Urothelium cell line (cell line): ENCODE measurements around the gene MOB2.

Experiments used
- DNase-seq: peaks from one replicate; pipeline ENCODE4 v3.0.0; 2011; ENCODE audit warnings: low spot score, mixed read lengths
- FAIRE-seq: peaks from 2 replicates; lab custom pipeline; 2011; peaks lifted over from hg19 to GRCh38; lab: Jason Lieb, UNC

The MOB2 gene

DNA sequence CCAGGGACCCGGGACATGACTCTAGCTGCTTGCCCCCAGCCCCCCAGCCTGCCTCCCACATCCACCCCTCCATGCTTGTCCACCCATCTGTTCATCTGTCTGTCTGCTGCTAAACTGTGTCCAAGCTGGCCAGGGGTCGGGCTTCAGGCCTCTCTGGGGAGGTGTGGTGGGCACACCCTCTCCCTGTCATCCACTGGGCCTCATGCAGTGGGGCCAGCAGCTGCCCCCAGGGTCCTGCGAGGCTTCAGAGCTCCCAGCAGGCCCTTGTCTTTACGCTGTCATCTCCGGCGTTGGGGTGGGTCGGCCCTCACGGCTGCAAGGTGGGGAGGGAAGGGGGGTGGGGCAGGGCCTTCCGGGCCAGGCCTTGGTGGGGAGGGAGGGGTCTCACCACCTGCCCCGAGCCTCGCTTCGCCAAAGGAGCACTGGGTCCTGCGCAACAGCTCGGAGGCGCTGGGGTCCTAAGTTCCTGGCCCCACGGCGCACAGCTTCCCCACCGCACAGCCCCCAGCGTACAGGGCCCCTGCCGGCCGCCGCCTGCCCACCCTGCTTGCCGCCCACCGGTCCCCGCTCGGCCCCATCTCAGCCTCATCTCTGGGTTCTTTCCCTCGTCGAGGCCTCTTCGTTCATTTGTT, 26.7 kb downstream of the MOB2 start:
- FAIRE-seq (no peak), DNase-seq (no peak)

DNA sequence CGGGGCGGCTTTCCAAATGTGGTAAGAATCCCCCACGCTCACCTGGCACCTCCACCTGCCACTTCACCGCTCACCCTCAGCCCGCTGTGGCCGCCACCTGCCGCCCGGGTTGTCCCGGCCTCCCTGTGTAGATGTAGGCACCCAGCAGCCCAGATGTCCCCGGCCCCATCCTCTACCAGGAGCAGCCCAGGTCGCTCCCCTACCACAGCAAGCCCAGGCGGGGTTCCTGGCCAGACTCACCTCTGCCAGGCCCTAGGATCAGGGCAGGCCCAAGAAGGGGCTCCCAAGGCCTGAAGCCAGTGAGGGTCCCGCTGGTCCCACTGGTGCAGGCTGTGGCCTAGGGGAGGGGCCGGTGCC, 27.4 kb downstream of the MOB2 start:
- no peak for FAIRE-seq

DNA sequence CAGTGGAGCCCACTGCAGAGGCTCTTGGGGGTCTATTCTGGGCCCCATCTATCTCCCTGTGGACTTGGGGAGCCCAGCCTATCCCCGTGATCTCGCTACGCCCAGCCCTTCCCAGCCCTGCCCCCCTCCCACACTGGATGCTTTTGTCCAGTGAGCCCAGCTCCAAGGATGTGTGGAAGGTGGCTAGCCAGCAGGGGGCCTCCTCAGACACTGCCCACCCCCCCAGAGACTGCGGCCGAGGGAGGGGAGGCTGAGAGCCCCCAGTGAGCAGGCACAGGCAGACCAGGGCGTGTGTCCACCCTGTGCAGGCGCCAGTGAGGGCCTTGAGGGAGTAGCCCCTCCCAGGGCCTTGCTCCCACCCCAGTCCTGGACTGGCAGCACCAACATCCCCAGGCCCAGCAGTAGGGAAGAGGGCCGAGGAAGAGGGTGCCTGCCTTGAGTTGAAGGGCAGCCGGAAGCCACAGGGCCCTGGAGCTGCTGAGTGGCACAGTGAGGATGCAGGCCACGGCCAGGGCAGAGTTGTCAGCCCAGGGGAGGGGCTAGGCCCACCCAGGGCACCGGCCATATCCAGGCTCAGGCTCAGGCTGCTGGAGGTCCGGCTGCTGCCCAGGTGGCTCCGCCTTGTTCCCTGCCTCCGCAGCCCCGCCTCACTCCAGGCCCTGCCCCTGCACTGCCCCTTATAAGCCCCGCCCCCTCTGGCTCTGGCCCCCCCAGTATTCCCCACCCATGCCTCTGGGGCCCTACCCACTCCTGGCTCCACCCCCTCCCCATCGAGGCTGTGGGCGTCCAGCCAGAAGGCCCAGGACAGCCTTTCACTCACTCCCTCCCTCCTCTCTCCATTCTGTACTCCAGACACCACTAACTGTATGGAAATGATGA, 28.0 kb downstream of the MOB2 start:
- DNase-seq (no peak), FAIRE-seq (no peak)

More for the DNA sequence above, 27.4 kb downstream of the MOB2 start:
- DNase-seq: no peak

DNA sequence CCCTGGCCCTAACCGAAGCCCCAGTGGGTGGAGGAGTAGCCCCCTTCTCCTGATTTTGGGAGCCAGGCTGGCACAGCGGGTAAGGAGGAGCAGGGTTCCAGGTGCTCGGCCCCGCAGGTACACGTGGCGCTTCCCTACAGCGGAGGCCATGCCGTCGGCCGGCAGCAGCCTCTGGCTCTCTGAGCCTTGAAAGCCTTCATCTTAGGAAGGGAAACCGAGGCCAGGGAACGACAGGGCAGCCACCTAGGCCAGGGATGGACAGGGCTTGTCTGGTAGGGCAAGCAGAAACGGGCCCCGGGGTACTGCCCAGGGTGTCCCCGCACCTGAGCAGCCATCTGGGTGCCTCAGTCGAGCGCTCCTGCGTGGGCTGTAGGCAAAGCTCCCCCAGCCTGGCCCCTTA, 28.7 kb downstream of the MOB2 start:
- no peak for FAIRE-seq

DNA sequence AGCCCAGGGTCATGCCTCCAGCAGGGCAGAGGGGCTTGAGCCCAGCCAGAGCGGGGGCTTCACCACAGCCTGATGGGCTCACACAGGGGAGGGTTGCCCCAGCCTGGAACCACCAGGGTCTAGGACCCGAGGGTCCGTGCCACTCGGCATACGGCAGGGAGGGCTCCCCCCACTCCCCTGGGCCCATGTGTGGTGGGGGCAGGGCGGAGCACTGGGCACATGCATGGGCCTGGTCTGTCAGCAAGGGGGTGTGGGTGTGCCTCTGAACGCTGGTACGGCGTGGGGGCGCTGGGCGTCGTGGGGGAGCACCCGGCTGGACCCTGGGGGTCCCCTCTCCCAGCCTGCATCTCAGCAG, 29.3 kb downstream of the MOB2 start:
- FAIRE-seq (no peak), DNase-seq (no peak)

More for the DNA sequence above, 28.7 kb downstream of the MOB2 start:
- no peak for DNase-seq

DNA sequence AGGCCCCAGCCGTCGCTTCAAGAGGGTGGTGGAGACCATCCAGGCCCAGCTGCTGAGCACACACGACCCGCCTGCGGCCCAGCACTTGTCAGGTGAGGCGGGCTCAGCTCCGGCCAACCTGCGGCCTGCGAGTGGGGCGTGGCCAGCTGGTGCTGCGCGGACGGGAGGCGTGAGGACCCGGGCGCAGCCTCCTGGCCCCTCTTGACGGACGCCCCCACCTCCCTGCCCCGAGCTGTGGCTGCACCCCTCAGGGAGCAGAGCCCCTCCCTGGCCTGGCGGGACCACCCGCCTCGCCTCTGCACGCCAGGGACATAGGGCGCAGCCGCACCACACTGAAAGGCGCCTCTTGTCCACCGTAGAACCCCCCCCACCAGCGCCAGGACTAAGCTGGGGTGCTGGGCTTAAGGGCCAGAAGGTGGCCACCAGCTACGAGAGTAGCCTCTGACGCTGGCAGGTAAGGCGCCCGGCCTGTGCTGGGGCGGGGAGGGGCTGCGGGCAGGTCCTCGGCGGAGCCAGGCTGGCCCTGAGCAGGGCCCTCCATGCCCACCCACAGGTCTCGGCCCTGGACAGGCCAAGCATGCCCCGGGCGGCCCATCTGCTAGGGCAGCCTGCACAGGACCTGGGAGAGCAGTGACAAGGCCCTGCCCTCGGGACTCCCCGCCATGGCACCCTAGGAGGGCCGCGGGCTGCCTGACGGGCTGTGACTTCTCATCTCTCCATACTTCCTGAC, 29.8 kb downstream of the MOB2 start:
- DNase-seq: no peak
- no peak for FAIRE-seq

DNA sequence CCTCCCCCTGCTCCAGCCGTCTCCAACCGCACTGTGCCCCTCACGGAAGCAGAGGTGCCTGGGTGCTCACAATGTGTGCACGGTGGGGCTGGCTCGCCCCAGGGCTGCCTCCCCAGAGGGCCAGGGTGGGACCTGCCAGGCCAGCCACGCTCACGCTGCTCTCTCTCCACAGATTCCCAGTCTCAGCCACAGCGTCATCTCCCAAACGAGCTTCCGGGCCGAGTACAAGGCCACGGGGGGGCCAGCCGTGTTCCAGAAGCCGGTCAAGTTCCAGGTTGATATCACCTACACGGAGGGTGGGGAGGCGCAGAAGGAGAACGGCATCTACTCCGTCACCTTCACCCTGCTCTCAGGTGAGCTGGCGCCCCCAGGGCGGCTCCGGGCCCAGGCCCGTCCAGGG, 30.4 kb downstream of the MOB2 start:
- FAIRE-seq (no peak), DNase-seq (no peak)

DNA sequence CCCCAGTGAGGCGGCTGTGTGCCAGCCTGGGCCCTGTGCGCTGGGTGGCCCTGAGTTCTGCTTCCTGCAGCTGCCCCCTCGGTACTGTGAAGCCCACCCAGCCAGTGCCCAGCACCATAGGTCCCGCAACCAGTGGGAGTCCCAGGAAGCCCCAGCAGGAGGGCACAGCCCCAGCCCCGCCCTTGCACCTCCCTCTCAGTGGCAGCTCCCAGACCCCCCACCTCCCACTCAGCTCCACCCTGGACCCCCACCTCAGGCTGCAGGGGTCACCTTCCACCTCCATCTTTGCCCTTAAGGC, 30.9 kb downstream of the MOB2 start:
- DNase-seq: no peak
- no peak for FAIRE-seq

DNA sequence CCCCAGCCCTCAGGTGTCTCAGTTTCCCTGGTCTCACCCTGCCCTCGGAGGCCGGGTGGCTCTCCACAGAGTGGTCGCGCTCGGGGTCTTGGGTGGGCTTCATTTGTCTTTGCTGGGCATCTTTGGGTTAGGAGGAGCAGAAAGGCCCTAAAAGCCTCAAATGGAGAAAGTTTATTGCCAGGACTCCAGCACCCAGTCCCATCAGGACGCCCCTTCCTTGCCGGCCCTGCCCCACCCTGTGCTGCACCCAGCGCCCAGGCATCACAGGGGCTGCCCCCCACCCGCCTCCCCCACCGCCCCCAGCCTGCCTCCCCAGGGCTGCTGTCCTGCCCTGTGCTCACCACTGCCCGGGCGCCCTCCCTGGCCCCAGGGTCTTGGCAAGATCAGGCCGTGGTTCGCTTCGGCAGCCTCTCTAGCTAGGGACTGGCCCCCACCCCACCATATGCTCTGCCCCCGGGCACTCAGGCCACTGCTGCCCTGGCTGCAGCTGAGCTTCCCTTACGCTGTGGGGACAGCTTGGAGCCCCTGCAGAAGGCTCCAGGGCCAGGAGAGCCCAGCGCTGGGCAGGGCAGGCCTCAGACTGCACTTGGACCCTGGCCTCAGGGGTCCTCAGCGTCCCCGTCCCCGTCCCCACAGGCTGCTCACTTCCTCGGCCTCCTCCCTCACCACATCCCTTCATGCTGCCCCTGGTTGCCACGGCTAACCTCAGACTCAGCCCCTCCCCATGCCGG, 31.4 kb downstream of the MOB2 start:
- no peak for FAIRE-seq

DNA sequence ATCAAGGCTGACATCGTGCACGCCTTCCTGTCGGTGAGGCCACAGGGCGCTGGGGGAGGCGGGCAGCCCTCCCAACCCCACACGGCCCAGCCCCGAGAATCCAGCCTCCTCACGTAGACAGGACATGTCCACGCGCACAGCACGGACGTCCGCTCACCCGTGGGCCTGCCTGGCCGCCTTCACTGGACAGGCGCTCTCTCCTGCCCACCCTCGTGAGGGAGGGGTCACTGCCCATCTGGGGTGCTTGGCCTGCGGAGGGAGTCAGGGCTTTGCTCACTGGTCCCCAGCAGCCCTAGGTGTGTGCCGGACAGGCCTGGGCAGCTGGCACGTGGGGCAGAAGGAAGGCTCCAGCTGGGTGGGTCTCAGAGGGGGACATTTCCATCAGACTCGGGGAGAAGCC, 32.0 kb downstream of the MOB2 start:
- no peak for DNase-seq
- no peak for FAIRE-seq

More for the DNA sequence above, 31.4 kb downstream of the MOB2 start:
- DNase-seq: no peak

DNA sequence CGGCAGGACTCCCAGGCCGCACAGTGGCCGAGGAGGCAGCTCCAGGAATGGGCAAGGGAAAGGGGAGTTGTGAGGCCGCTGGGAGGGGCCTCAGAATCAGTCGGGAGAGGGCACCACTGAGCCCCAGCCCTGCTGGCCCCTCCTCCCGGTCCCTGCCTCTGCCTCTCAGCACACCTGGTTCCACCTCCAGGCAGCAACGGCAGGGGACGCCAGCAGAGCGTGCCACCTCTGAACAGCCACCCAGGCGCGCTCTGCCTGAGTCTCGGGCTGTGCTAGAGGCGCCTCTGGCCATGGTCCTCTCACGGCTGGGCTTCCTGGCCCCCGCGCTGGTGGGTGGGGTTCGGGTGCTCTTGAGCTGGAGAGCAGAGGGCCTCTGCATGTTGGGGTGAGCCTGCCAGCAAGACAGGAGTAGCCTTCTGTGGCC, 33.0 kb downstream of the MOB2 start:
- FAIRE-seq (no peak), DNase-seq (no peak)

DNA sequence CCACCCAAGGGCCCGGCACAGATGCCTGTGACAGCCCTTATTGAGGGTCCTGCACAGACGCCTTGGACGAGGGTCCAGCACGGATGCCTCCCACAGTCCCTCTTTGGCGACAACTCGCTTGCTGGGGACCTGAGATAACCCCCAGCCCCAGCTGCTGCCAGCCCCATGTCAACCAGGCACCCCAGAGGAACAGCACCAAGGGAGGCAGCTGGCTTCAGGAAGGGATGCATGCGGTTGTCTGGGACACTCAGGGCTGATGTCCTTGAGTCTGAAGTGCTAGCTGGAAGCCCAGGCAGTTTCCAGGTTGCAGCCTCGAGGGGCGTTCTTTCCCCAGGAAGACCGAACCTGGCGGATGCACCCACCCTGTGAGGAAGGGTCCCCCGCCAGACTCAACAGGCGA, 33.8 kb downstream of the MOB2 start:
- FAIRE-seq (no peak), DNase-seq (no peak)

DNA sequence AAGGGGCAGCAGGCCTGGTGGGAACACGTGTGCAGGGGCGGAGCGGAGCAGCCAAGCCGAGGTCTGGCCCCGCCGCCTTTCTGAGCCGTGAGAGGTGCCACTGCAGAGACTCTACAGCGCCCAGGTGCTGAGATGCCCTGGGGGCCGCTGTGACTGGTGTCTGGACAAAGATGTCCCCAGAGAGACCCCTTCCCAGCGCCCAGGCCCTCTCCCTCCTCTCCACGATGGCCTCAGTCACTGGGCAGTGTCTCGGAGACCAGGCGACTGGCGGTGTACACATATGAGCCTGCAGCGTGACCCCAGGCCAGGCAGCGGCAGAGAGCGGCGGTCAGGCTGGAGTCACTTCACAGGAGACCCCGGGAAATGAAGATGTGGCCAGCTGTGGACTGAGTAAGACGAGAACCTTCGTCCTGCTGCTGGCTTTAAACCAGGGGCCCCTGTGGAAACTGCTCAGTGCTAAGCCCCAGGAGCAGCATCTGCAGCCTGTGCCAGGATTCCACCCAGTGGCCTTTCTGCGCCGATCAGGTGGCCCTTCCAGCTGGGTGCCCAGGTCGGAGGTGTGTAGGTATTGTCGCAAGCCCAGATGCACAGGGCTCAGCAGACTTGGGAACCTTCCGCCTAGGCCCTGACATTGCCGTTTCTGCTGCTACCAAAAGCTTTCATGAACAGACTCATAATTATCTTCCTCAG, 34.7 kb downstream of the MOB2 start:
- DNase-seq: no peak
- no peak for FAIRE-seq

DNA sequence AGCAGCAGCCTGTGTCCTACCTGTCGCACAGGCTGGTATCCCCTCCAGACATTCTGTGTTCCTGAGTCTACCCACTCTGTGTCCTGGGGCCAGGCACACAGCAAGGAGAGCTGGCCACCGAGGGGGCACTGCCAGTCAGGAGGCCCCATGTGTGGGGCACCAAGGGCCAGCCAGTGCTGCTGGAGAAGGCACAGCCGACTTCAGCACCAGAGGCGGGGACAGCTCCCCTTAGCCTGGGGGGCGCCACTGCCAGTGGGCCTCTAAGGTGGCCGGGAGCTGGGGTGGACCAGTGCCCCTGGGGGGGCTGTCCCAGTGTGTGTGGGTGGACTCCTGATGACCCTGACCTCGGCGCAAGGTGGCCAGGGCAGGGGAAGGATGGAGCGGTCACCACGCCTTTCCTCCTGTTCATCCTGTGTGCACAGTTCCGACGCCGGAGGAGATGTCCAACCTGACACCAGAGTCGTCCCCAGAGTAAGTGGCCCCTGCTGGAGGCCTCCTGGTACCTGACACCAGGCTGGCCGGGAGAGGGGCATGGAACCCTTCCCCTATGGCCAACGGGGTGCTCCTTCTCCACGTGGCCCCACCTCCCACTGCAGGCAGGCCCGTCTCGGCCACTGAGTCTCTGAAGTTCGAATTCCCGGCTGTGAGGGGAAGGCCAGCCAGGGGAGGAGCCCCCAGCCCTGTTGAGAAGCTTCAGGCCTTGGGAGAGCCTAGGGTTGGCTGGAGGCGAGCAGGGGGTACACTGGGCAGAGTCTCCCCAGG, 35.4 kb downstream of the MOB2 start:
- DNase-seq (no peak), FAIRE-seq (no peak)

DNA sequence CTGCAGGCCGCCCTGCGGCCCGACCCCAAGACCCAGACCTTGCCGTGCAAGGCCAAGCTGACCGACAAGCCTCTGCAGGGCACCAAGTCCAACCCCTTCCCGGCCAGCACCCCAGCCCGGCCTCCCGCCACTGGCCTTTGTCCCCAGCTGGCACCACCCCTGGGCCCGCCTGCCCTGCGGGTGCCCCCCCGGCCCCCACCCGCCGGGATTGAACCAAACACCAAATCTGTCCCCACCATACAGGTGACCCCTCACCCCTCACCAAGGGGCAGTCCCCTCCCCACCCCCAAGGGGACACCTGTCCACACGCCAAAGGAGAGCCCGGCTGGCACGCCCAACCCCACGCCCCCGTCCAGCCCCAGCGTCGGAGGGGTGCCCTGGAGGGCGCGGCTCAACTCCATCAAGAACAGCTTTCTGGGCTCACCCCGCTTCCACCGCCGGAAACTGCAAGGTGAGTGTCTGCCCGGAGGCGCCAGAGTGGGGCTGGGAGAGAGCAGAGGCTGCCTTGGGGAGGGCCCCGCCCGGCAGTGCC, 36.2 kb downstream of the MOB2 start:
- DNase-seq (no peak), FAIRE-seq (no peak)

DNA sequence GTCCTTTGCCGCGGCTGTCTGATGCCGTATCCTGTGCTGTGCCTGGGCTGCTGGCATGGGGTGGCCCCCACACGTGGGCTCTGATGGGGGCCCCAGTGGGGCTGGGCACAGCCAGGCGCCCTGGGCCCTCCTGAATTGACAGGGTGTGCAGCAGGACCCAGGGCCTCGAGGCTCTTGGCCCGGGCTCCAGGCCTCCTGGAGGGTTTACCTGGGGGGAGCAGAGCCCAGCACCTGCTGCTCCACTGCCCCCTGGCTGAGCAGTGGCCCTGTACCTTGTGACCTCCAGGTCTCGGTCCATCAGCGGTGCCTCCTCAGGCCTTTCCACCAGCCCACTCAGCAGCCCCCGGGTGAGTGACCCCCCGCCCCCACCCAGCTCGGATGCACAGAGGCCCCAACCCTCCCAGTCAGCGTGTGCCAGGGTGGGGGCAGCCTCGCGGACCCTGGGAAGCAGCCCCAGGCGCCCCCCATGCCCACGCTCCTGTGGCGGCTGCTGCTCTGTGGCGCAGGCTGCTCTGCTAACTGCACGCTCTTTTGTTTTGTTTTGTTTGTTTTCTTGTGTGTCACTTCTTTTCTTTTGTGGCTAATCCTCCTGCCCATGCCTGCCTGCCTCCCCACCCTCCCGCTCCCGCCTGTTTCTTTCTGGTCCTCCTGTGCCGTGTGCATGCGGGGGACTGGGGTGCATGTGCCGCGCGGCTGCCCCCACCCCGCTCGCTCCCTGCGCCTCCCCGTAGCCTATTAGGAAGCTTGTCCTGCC, 36.9 kb downstream of the MOB2 start:
- no peak for DNase-seq
- FAIRE-seq: no peak

DNA sequence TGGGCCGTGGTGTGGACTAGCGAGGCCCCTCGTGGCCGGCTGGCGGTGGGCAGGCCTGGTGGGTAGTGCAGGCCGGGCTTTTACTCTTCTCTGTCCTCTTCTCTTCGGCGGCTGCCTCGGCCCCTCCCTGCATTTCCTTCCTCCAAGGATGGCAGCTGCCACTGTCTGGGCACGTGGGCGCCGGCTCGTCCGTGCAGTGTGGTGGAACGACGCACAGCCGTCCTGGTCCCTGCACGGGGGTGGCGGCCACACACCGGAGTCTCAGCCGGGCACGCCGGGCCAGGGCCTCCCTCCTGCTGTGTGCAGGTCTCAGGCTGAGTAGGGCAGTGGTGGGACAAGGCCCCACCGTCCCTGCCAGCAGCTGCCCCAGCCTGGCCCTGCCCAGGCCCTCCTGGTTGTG, 37.7 kb downstream of the MOB2 start:
- FAIRE-seq (no peak), DNase-seq (no peak)

DNA sequence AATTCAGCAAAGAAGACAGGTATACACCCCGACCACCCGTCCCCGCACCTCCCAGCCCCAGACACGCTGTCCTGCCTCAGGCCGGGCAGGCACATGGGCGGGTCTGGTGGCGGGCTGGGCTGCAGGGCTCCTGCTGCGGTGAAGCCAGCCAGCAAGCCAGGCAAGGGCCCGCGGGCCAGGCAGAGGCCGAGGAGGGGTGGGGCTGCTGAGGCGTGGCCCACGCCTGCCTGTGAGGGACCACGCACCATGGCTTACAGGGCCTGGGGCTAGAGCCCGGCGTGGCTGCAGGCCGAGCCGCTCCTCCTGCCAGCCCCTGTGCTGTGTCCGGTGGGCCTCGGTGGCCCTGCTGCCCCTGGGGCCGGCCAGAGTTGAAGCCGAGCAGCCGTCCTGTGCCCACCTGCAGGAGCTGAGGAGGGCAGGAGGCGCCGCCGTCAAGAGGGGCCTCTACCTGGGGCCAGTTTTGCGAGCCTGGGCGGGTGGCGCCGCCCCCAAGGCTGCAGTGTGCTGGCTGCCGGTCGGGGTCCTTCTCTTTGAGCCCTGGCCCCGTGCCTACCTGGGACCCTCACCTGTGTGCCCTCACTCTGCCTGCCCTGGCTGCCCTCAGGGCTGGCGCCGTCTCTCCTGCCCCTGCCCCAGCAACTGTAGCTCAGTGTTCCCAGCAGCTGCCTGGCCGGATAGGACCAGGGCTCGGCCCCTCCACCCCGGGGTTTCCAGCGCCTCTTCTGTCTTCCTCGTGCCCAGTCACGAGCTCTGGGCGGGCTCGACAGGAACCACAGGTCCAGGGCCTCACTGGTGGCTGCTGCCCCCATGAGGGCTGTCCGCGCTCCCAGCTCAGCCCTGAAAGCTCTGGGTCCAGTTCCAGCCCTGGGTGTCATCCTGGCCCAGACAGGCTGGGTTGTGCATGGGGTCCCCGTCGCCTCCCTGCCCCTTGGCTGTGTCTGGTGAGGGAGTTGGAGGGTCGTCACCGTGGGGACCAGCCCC, 38.4 kb downstream of the MOB2 start:
- DNase-seq: no peak
- no peak for FAIRE-seq
